Measurements from ENCODE around the gene ADTRP. TPM values are rescaled to one million over a fixed set of nuclear protein-coding genes. Genes with fewer than 3 reads are reported as not detected.
A peak's percentile ranks its signal among the peaks of the same experiment; 100 is the strongest.

The ADTRP gene
- polyA plus RNA-seq, 1 donor (not counting 4 experiments of a cell fraction or from before 2014, with no cell fraction given) = 16.7 TPM

- Histone ChIP-seq H3K9me1 (ENCODE audit: control insufficient read depth, extremely low read depth, insufficient read depth, low read length) (no peaks in the 10 kb centered on the region), H3K4me2 (ENCODE audit: control insufficient read depth, extremely low read depth, insufficient read depth, low read depth, low read length) (no peak overlapping the region), H3K9me3 (ENCODE audit: control insufficient read depth, low read depth, low read length) (no peaks in the 10 kb centered on the region), H3K4me1 (ENCODE audit: control insufficient read depth, extremely low read depth, insufficient read depth, low read length) (peaks cover 27% of the 10 kb centered on the region), H3K27me3 (ENCODE audit: control insufficient read depth, extremely low read depth, insufficient read depth, low read length) (no peaks in the 10 kb centered on the region), H3K36me3 (ENCODE audit: control insufficient read depth in 2 of 2, extremely low read depth in 1 of 2, insufficient read depth in 2 of 2, low read length in 2 of 2) (peaks cover 1 to 4% of the 10 kb centered on the region in 2 experiments), H3K79me2 (ENCODE audit: control insufficient read depth, insufficient read depth, low read length) (no peaks in the 10 kb centered on the region), H3K4me3 (ENCODE audit: control insufficient read depth in 2 of 3, extremely low read depth in 1 of 3, insufficient read depth in 2 of 3, low read depth in 1 of 3, low read length in 3 of 3) (no peak overlapping the region), H2AFZ (ENCODE audit: control insufficient read depth, low read length) (no peak overlapping the region), H4K20me1 (ENCODE audit: control insufficient read depth, extremely low read depth, insufficient read depth, low read length) (no peaks in the 10 kb centered on the region), H3K9ac (ENCODE audit: control insufficient read depth, extremely low read depth, insufficient read depth, low read length) (no peak overlapping the region), H3K27ac (ENCODE audit: control insufficient read depth, insufficient read depth, low read length) (no peak overlapping the region)
- no peak for FAIRE-seq
- dilution Hi-C loops (cut with MboI; ENCODE audit: extremely low pct_ligation_motif_present, low sequenced_read_pairs) = no loop called here
- TF ChIP-seq CTCF (optimal IDR thresholded peaks at IDR 0.05 in 1 of 3, IDR thresholded peaks at IDR 0.05 in 1 of 3, conservative IDR thresholded peaks at IDR 0.05 in 1 of 3; ENCODE audit: extremely low read depth in 1 of 3, insufficient read depth in 2 of 3, low read length in 3 of 3) = no peak
- no peak for TF ChIP-seq EZH2 (IDR thresholded peaks at IDR 0.05; ENCODE audit: low read length)
- no peak for DNase-seq (ENCODE audit: low read depth, low spot score)
Observed at GRCh38 chr6:11714116-11714797, 64.3 kb downstream of the ADTRP start.

GRCh38 chr6:11712760-11713159, 65.8 kb downstream of the ADTRP start:
- no peak overlapping the region for H3K9ac ChIP-seq (ENCODE audit: control insufficient read depth, extremely low read depth, insufficient read depth, low read length)
- H3K4me1 ChIP-seq (ENCODE audit: control insufficient read depth, extremely low read depth, insufficient read depth, low read length) = peaks cover 27% of the 10 kb centered on the region
- H2AFZ ChIP-seq (ENCODE audit: control insufficient read depth, low read length) = no peak overlapping the region
- no peak for TF ChIP-seq CTCF (optimal IDR thresholded peaks at IDR 0.05 in 1 of 3, IDR thresholded peaks at IDR 0.05 in 1 of 3, conservative IDR thresholded peaks at IDR 0.05 in 1 of 3; ENCODE audit: extremely low read depth in 1 of 3, insufficient read depth in 2 of 3, low read length in 3 of 3)
- TF ChIP-seq EZH2 (IDR thresholded peaks at IDR 0.05; ENCODE audit: low read length) = no peak
- H3K9me1 ChIP-seq (ENCODE audit: control insufficient read depth, extremely low read depth, insufficient read depth, low read length) = no peaks in the 10 kb centered on the region
- no peaks in the 10 kb centered on the region for H3K9me3 ChIP-seq (ENCODE audit: control insufficient read depth, low read depth, low read length)
- no peak overlapping the region for H3K4me3 ChIP-seq (ENCODE audit: control insufficient read depth in 2 of 3, extremely low read depth in 1 of 3, insufficient read depth in 2 of 3, low read depth in 1 of 3, low read length in 3 of 3)
- H4K20me1 ChIP-seq (ENCODE audit: control insufficient read depth, extremely low read depth, insufficient read depth, low read length) = no peaks in the 10 kb centered on the region
- FAIRE-seq (no peak), DNase-seq (ENCODE audit: low read depth, low spot score) (no peak)
- H3K36me3 ChIP-seq (ENCODE audit: control insufficient read depth in 2 of 2, extremely low read depth in 1 of 2, insufficient read depth in 2 of 2, low read length in 2 of 2) = peaks cover 0 to 1% of the 10 kb centered on the region in 2 experiments
- dilution Hi-C loops (cut with MboI; ENCODE audit: extremely low pct_ligation_motif_present, low sequenced_read_pairs) = no loop called here
- no peaks in the 10 kb centered on the region for H3K79me2 ChIP-seq (ENCODE audit: control insufficient read depth, insufficient read depth, low read length)
- H3K4me2 ChIP-seq (ENCODE audit: control insufficient read depth, extremely low read depth, insufficient read depth, low read depth, low read length) = no peak overlapping the region
- no peaks in the 10 kb centered on the region for H3K27me3 ChIP-seq (ENCODE audit: control insufficient read depth, extremely low read depth, insufficient read depth, low read length)
- H3K27ac ChIP-seq (ENCODE audit: control insufficient read depth, insufficient read depth, low read length) = peak overlapping the region; percentile 47
